ENCODE data around the gene GCSAML.

Gene GCSAML

GRCh38 chr1:247574236-247574635, 25.3 kb downstream of the GCSAML start:
- no peak for DNase-seq (ENCODE audit: low read depth)

- no peak for DNase-seq (ENCODE audit: low read depth)
These were observed 25.7 kb downstream of the GCSAML start for GRCh38 chr1:247574664-247575063.

GRCh38 chr1:247576514-247576913, 27.6 kb downstream of the GCSAML start:
- DNase-seq (ENCODE audit: low read depth): no peak

DNA sequence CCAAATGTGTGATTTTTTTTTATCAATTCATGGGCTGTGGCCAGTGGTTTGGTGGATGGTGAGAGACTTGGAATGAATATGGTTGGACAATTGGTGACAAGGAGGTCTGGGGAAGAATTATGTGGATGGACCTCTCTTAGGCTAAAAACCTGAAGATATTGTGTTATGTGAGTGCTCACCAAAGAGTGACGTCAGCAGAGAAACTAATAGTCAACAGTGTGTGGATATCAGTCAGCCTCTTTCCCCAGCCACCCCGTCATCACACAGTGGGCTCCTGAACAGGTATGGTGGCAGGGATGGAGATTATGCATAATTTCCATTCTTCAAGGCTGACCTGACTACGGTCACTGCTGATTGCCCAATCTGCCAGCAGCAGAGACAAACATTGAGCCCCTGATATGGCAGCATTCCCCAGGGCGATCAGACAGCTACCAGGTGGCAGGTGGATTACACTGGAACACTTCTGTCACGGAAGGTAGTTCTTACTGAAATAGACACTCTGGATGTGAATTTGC, 30.1 kb downstream of the GCSAML start:
- no peak for DNase-seq (ENCODE audit: low read depth)

DNA sequence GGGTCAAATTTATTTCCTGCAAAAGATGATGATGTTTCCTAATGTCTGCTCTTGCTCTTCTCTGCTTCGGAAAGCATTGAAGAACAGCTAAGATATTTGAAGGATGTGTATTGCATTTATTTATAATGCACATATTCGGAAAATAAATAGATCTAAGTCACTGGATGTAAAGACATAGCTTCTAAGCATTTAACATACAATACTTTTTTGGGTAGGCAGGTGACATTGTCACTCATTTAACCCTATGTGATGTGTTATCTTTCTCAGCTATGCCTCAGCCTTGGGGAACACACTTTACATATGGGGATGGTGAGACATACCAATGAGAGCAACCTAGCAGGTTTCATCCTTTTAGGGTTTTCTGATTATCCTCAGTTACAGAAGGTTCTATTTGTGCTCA, 39.1 kb downstream of the GCSAML start, which contains the start of gene OR2G2:
Gene OR2G2, plus strand, starts transcription at position 301 of the 400 bp plus-strand sequence. Its CDS starts 0 bp downstream, at position 301.
- DNase-seq (ENCODE audit: low read depth): no peak

- no peak for DNase-seq (ENCODE audit: low read depth)
These were observed 56.4 kb downstream of the GCSAML start, which contains the start of gene OR2G3 for GRCh38 chr1:247605286-247605685. TSS of gene OR2G3 (plus strand) at chr1:247605586. CDS start at chr1:247605586, 0 bp downstream.

GRCh38 chr1:247613405-247613804, 64.5 kb downstream of the GCSAML start:
- DNase-seq (ENCODE audit: low read depth): no peak

DNA sequence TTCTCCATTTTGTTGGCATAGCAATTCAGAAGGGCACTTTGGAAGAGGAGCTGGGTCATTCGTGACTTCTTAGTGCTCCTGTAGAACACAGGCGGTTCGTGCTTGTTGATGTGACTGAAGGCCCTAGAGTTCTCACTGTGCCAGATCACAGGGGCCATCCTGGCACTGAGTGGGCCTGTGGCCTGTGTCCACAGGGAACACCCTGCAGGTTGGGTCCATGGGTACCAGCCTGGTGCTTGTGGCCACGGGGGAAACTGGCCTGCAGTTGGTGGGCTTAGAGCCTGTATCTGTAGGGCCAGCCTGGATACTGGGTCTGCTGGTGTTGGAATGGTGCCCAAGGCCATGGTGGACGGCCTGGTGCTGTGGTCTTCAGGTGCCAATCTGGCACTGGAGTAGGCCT, 65.7 kb downstream of the GCSAML start:
- DNase-seq (ENCODE audit: low read depth): no peak
